NOMO-1 treated with DMSO at 0.1 percent for 48 hours (cell line): ENCODE data around the gene WWC2.
A peak's percentile ranks its signal among the peaks of the same experiment; 100 is the strongest.

Experiments used
- DNase-seq: peaks from one replicate; lab custom pipeline; 2025; ENCODE audit not compliant: unreplicated experiment; lab: John Stamatoyannopoulos, UW

Gene WWC2

GRCh38 chr4:183197140-183197539 is 98.1 kb downstream of the WWC2 start:
- no peak for DNase-seq

GRCh38 chr4:183200453-183200852 is 101.4 kb downstream of the WWC2 start:
- DNase-seq, result no peak

GRCh38 chr4:183201331-183201730 is 102.3 kb downstream of the WWC2 start:
- DNase-seq, result no peak

GRCh38 chr4:183202523-183202922 is 103.5 kb downstream of the WWC2 start:
- DNase-seq, result no peak

- no peak for DNase-seq
These were observed 105.7 kb downstream of the WWC2 start for GRCh38 chr4:183204793-183205192.

- peak; percentile 34 for DNase-seq
These were observed 106.1 kb downstream of the WWC2 start for GRCh38 chr4:183205193-183205592.

GRCh38 chr4:183205709-183206108 is 106.7 kb downstream of the WWC2 start:
- DNase-seq, result no peak

GRCh38 chr4:183211533-183211932 is 112.5 kb downstream of the WWC2 start:
- no peak for DNase-seq

- no peak for DNase-seq
These were observed 114.9 kb downstream of the WWC2 start for GRCh38 chr4:183213996-183214395.

- no peak for DNase-seq
These were observed 115.9 kb downstream of the WWC2 start for GRCh38 chr4:183214912-183215488.

- DNase-seq, result no peak
These were observed 121.2 kb downstream of the WWC2 start for GRCh38 chr4:183220236-183220635.

- no peak for DNase-seq
These were observed 124.0 kb downstream of the WWC2 start for GRCh38 chr4:183223053-183223452.

- DNase-seq, result no peak
These were observed 130.3 kb downstream of the WWC2 start for GRCh38 chr4:183229397-183229796.

GRCh38 chr4:183240581-183241321 is 141.7 kb downstream of the WWC2 start:
- no peak for DNase-seq

- no peak for DNase-seq
These were observed 142.2 kb downstream of the WWC2 start for GRCh38 chr4:183241322-183241640.

- DNase-seq, result no peak
These were observed 142.7 kb downstream of the WWC2 start for GRCh38 chr4:183241721-183242151.

GRCh38 chr4:183242291-183242690 is 143.2 kb downstream of the WWC2 start:
- DNase-seq, result no peak

GRCh38 chr4:183244019-183244418 is 145.0 kb downstream of the WWC2 start:
- DNase-seq, result no peak

- DNase-seq, result no peak
These were observed 145.4 kb downstream of the WWC2 start for GRCh38 chr4:183244506-183244905.

GRCh38 chr4:183248201-183248600 is 149.1 kb downstream of the WWC2 start:
- no peak for DNase-seq

GRCh38 chr4:183249854-183250253 is 150.8 kb downstream of the WWC2 start:
- peak; percentile 39 for DNase-seq

- DNase-seq, result no peak
These were observed 151.8 kb downstream of the WWC2 start for GRCh38 chr4:183250831-183251230.

- no peak for DNase-seq
These were observed 153.9 kb downstream of the WWC2 start for GRCh38 chr4:183252959-183253358.
